Stomach smooth muscle (tissue), 2 donors: Measurements from ENCODE around the gene TBXA2R.
"Not testable (repeated sequence)": the region's sequence is repeated elsewhere in the genome, so short reads cannot be mapped to it uniquely, and the experiment has no call there.

Experiments
- H3K27ac ChIP-seq: one replicate; pipeline ENCODE4 v1.7.0; 2013; ENCODE audit warnings: mild to moderate bottlenecking, low read length, inconsistent platforms
- H3K27me3 ChIP-seq, 2 donors: one replicate each; pipeline ENCODE4 v1.7.0; 2013; ENCODE audit warnings: low read length in 2 of 2; ENCODE audit not compliant: insufficient read depth in 2 of 2, control insufficient read depth in 1 of 2
- H3K36me3 ChIP-seq, 2 donors: one replicate each; pipeline ENCODE4 v1.7.0; 2013; ENCODE audit warnings: low read length in 2 of 2; ENCODE audit not compliant: control insufficient read depth in 2 of 2, insufficient read depth in 2 of 2
- H3K4me1 ChIP-seq: one replicate; pipeline ENCODE4 v1.7.0; 2013; ENCODE audit warnings: low read length; ENCODE audit not compliant: control insufficient read depth, insufficient read depth
- H3K4me3 ChIP-seq, 2 donors: one replicate each; pipeline ENCODE4 v1.7.0; 2013; ENCODE audit warnings: low read length in 2 of 2
- H3K9ac ChIP-seq, 2 donors: one replicate each; pipeline ENCODE4 v1.7.0; 2013; ENCODE audit warnings: low read length in 2 of 2, mild to moderate bottlenecking in 1 of 2
- H3K9me3 ChIP-seq, 2 donors: one replicate each; pipeline ENCODE4 v1.7.0; 2013; ENCODE audit warnings: low read length in 2 of 2; ENCODE audit not compliant: control insufficient read depth in 2 of 2
- donor health status: healthy.
- donor health status: Pancreatic carcinoma.

TBXA2R gene

GRCh38 chr19:3647102-3647501 is 40.4 kb upstream of the TBXA2R start:
- not testable (repeated sequence) for H3K9me3 ChIP-seq, H3K27ac ChIP-seq, H3K4me3 ChIP-seq, H3K4me1 ChIP-seq, H3K9ac ChIP-seq, H3K27me3 ChIP-seq
- peaks cover 46 to 49% of the 10 kb centered on the region in 2 donors for H3K36me3 ChIP-seq

GRCh38 chr19:3646336-3647092 is 39.8 kb upstream of the TBXA2R start:
- no peak overlapping the region for H3K9ac ChIP-seq
- no peaks in the 10 kb centered on the region for H3K4me1 ChIP-seq
- H3K36me3 ChIP-seq = peaks cover 43 to 45% of the 10 kb centered on the region in 2 donors
- no peak overlapping the region for H3K4me3 ChIP-seq
- H3K27me3 ChIP-seq = no peaks in the 10 kb centered on the region
- H3K27ac ChIP-seq = no peak overlapping the region
- no peaks in the 10 kb centered on the region for H3K9me3 ChIP-seq

- Histone ChIP-seq H3K4me1 (no peaks in the 10 kb centered on the region), H3K4me3 (no peak overlapping the region), H3K36me3 (peaks cover 40 to 41% of the 10 kb centered on the region in 2 donors), H3K27ac (no peak overlapping the region), H3K27me3 (no peaks in the 10 kb centered on the region), H3K9me3 (no peaks in the 10 kb centered on the region), H3K9ac (no peak overlapping the region)
Measured at GRCh38 chr19:3645726-3646125, 39.1 kb upstream of the TBXA2R start.

- Histone ChIP-seq H3K4me1 (no peaks in the 10 kb centered on the region), H3K27ac (no peak overlapping the region), H3K9ac (no peak overlapping the region), H3K4me3 (no peak overlapping the region), H3K9me3 (no peaks in the 10 kb centered on the region), H3K27me3 (no peaks in the 10 kb centered on the region), H3K36me3 (peaks cover 35 to 37% of the 10 kb centered on the region in 2 donors)
Measured at GRCh38 chr19:3645067-3645396, 38.4 kb upstream of the TBXA2R start.

- H3K27ac ChIP-seq = no peak overlapping the region
Measured at GRCh38 chr19:3644351-3645066, 37.8 kb upstream of the TBXA2R start.

GRCh38 chr19:3643674-3644313 is 37.1 kb upstream of the TBXA2R start:
- Histone ChIP-seq H3K36me3 (peaks cover 43 to 45% of the 10 kb centered on the region in 2 donors), H3K4me3 (no peak overlapping the region)

More at GRCh38 chr19:3644351-3645066, 37.8 kb upstream of the TBXA2R start:
- Histone ChIP-seq H3K27me3 (no peaks in the 10 kb centered on the region), H3K9ac (no peak overlapping the region), H3K4me3 (no peak overlapping the region), H3K9me3 (no peaks in the 10 kb centered on the region), H3K36me3 (peaks cover 38 to 42% of the 10 kb centered on the region in 2 donors), H3K4me1 (no peaks in the 10 kb centered on the region)

GRCh38 chr19:3642987-3643673 is 36.5 kb upstream of the TBXA2R start:
- Histone ChIP-seq H3K9ac (no peak overlapping the region), H3K4me3 (no peak overlapping the region), H3K9me3 (no peaks in the 10 kb centered on the region), H3K4me1 (no peaks in the 10 kb centered on the region), H3K27me3 (no peaks in the 10 kb centered on the region), H3K36me3 (peaks cover 49 to 50% of the 10 kb centered on the region in 2 donors), H3K27ac (no peak overlapping the region)

More at GRCh38 chr19:3643674-3644313, 37.1 kb upstream of the TBXA2R start:
- Histone ChIP-seq H3K27me3 (no peaks in the 10 kb centered on the region), H3K9ac (no peak overlapping the region), H3K9me3 (no peaks in the 10 kb centered on the region), H3K27ac (no peak overlapping the region), H3K4me1 (no peaks in the 10 kb centered on the region)

- H3K9ac ChIP-seq = no peak overlapping the region
- peaks cover 50 to 53% of the 10 kb centered on the region in 2 donors for H3K36me3 ChIP-seq
- H3K9me3 ChIP-seq = no peaks in the 10 kb centered on the region
- H3K4me3 ChIP-seq = no peak overlapping the region
- H3K4me1 ChIP-seq = no peaks in the 10 kb centered on the region
- no peaks in the 10 kb centered on the region for H3K27me3 ChIP-seq
- H3K27ac ChIP-seq = no peak overlapping the region
Measured at GRCh38 chr19:3642296-3642695, 35.6 kb upstream of the TBXA2R start.

- Histone ChIP-seq H3K4me1 (no peaks in the 10 kb centered on the region), H3K4me3 (no peak overlapping the region), H3K27ac (no peak overlapping the region), H3K36me3 (peaks cover 48 to 53% of the 10 kb centered on the region in 2 donors), H3K9ac (no peak overlapping the region), H3K9me3 (no peaks in the 10 kb centered on the region), H3K27me3 (no peaks in the 10 kb centered on the region)
Measured at GRCh38 chr19:3641515-3642269, 35.0 kb upstream of the TBXA2R start.

- Histone ChIP-seq H3K9ac (no peak overlapping the region), H3K4me3 (no peak overlapping the region), H3K9me3 (no peaks in the 10 kb centered on the region), H3K4me1 (no peaks in the 10 kb centered on the region), H3K36me3 (peaks cover 31 to 37% of the 10 kb centered on the region in 2 donors), H3K27ac (no peak overlapping the region), H3K27me3 (no peaks in the 10 kb centered on the region)
Measured at GRCh38 chr19:3639479-3639878, 32.8 kb upstream of the TBXA2R start.
